H1 (cell line): ENCODE measurements around the gene ARHGAP42.

Source experiments
- ASH2L ChIP-seq: fragments of 200-600, 300-600 bp; sonication (generic); IDR thresholded peaks from one replicate; pipeline ENCODE4 v1.7.1; 2017; ENCODE audit warnings: low read length
- CTCF ChIP-seq, 3 experiments: IDR thresholded peaks; 1 replicate in 2 of 3; 2 replicates in 1 of 3; pipeline versions ENCODE4 v1.5.1 to v1.6.1; 2011; ENCODE audit warnings: low read length in 3 of 3, mild to moderate bottlenecking in 3 of 3, inconsistent platforms in 2 of 3, low read depth in 1 of 3, moderate library complexity in 1 of 3; ENCODE audit not compliant: insufficient read depth in 1 of 3; ENCODE audit errors: control extremely low read depth in 1 of 3
- EP300 ChIP-seq, 2 experiments: IDR thresholded peaks; 1 replicate in 1 of 2; 2 replicates in 1 of 2; pipeline ENCODE4 v1.6.1; 2011 to 2012; ENCODE audit warnings: low read depth in 2 of 2, low read length in 2 of 2, mild to moderate bottlenecking in 2 of 2, borderline replicate concordance in 1 of 2, inconsistent platforms in 1 of 2, moderate library complexity in 1 of 2
- EZH2 ChIP-seq: fragments of 200-600 bp; sonication (generic); IDR thresholded peaks from 2 replicates; pipeline ENCODE4 v1.7.1; 2012; ENCODE audit warnings: low read depth, mild to moderate bottlenecking, moderate library complexity, low read length, inconsistent platforms; ENCODE audit not compliant: severe bottlenecking
- GABPA ChIP-seq: IDR thresholded peaks from 2 replicates; pipeline ENCODE4 v1.6.1; 2011; ENCODE audit warnings: mild to moderate bottlenecking, low read length, moderate library complexity, borderline replicate concordance; ENCODE audit not compliant: insufficient read depth
- KDM1A ChIP-seq: fragments of 200-600, 300-600 bp; sonication (generic); IDR thresholded peaks from 2 replicates; pipeline ENCODE4 v1.7.1; 2016; ENCODE audit warnings: mild to moderate bottlenecking, low read length, borderline replicate concordance
- POLR2AphosphoS5 ChIP-seq: IDR thresholded peaks from 2 replicates; pipeline ENCODE4 v1.6.1; 2011; ENCODE audit warnings: low read depth, low read length
- RFX5 ChIP-seq: IDR thresholded peaks from 2 replicates; pipeline ENCODE4 v1.6.1; 2011; ENCODE audit warnings: low read depth, low read length, improper control_type of control experiment, borderline replicate concordance
- SIN3A ChIP-seq, 2 experiments: IDR thresholded peaks in 1 of 2; conservative IDR thresholded peaks in 1 of 2; 2 replicates each; pipeline ENCODE4 v1.6.1; 2011 to 2012; ENCODE audit warnings: low read length in 2 of 2, improper control_type of control experiment in 1 of 2, low read depth in 1 of 2, mild to moderate bottlenecking in 1 of 2
- TAF7 ChIP-seq: optimal IDR thresholded peaks from 2 replicates; pipeline ENCODE3; 2011; ENCODE audit warnings: low read depth, mild to moderate bottlenecking, inconsistent platforms, low read length, moderate library complexity, borderline replicate concordance
- USF2 ChIP-seq: IDR thresholded peaks from 2 replicates; pipeline ENCODE4 v1.6.1; 2011; ENCODE audit warnings: low read length, improper control_type of control experiment
- ZNF274 ChIP-seq: IDR thresholded peaks from 2 replicates; pipeline ENCODE4 v1.7.0; 2012; ENCODE audit warnings: low read length, borderline replicate concordance; ENCODE audit errors: extremely low read depth
- TF ChIP-seq, protein P1 (sequence below): IDR thresholded peaks from 2 replicates; pipeline ENCODE4 v1.6.1; 2012; ENCODE audit warnings: inconsistent platforms
- TF ChIP-seq, protein P2 (sequence below): IDR thresholded peaks from 2 replicates; pipeline ENCODE4 v1.6.1; 2011; ENCODE audit warnings: low read depth, mild to moderate bottlenecking, low read length; ENCODE audit not compliant: insufficient read depth

GRCh38 chr11:100821198-100821597 lies 134.1 kb downstream of the ARHGAP42 start:
- TF ChIP-seq SIN3A (conservative IDR thresholded peaks at IDR 0.05 in 1 of 2, IDR thresholded peaks at IDR 0.05 in 1 of 2; ENCODE audit: low read depth in 1 of 2, low read length in 2 of 2) (no peak), EZH2 (no peak), ZNF274 (no peak), RFX5 (no peak), POLR2AphosphoS5 (no peak), CTCF (IDR thresholded peaks at IDR 0.05; ENCODE audit: control extremely low read depth in 1 of 3, insufficient read depth in 1 of 3, low read depth in 1 of 3, low read length in 3 of 3) (no peak), KDM1A (no peak), USF2 (no peak), GABPA (no peak), ASH2L (no peak), TAF7 (no peak), EP300 (IDR thresholded peaks at IDR 0.05; ENCODE audit: borderline replicate concordance in 1 of 2, low read depth in 2 of 2, low read length in 2 of 2) (no peak)
- TF ChIP-seq, protein P1, sequence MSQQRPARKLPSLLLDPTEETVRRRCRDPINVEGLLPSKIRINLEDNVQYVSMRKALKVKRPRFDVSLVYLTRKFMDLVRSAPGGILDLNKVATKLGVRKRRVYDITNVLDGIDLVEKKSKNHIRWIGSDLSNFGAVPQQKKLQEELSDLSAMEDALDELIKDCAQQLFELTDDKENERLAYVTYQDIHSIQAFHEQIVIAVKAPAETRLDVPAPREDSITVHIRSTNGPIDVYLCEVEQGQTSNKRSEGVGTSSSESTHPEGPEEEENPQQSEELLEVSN, result no peak
- TF ChIP-seq, protein P2, sequence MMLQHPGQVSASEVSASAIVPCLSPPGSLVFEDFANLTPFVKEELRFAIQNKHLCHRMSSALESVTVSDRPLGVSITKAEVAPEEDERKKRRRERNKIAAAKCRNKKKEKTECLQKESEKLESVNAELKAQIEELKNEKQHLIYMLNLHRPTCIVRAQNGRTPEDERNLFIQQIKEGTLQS, result no peak
